HG03095 (cell line): ENCODE measurements around the gene TBX18.

Experiments
- ATAC-seq: cut with Tn5 transposase; IDR thresholded peaks from one replicate; pipeline ENCODE4 v1.9.1; 2021; ENCODE audit warnings: moderate library complexity; ENCODE audit not compliant: unreplicated experiment

Gene TBX18

DNA sequence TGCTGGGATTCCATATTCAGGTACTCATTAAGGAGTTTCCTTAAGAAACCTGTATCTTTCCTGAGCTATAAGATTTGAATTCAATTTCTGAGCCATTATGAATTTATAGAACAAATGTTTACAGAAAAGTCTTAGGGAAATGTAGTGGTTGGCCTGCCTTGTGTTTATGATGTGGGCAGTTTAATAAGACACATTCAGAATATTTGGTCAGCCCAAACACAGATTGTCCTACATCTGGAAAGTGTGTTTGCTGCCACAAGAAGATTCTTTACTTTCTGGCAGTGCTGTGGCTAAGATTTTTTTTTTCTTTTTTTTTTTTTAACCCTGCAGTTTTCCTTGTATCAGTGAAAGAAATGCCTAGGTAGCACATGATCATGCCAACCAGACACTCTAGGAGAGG lies 15.2 kb downstream of the TBX18 start:
- ATAC-seq = no peak

GRCh38 chr6:84748376-84748775 lies 16.0 kb downstream of the TBX18 start:
- no peak for ATAC-seq

- no peak for ATAC-seq
Measured at GRCh38 chr6:84743616-84744015, 20.8 kb downstream of the TBX18 start.

DNA sequence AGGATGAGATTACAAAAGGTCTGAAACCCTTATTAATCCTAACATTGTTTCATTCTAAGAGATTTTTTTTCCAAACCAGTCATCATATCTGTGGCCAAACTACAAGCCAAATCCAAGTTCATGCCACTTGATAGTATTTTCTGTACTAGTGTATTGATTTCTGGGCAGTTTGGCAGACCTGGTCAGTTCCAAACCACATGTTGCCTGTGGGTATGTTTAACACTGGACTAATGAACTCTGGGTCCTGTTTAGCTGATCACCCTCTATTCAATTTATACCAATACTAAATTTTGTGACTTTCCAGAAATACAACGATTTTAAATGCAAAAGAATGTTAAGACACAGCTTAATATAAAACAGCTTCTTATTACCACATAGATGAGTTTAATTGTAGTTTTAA lies 24.0 kb downstream of the TBX18 start:
- no peak for ATAC-seq

- ATAC-seq = no peak
Measured at GRCh38 chr6:84739866-84740208, 24.6 kb downstream of the TBX18 start.

- ATAC-seq = no peak
Measured at GRCh38 chr6:84738996-84739865, 25.2 kb downstream of the TBX18 start.

DNA sequence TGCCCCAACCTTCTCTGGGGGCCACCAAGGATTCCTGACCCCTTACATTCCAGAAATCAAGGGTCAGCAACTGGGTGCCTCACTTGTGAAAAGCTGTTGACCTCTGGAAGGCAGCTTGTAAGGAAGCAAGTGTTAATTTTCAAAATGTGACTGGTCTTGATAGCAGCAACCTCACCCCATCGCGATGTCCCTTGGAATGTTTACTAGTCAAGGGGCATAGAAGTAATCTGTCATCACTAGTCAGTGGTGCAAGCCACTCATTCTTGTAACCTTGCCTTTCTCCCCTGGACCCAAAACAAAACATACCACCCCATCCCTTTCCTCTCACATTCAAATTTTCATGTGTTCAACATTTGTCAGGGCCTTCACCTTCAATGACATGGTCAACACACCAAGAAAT lies 30.5 kb downstream of the TBX18 start:
- no peak for ATAC-seq

DNA sequence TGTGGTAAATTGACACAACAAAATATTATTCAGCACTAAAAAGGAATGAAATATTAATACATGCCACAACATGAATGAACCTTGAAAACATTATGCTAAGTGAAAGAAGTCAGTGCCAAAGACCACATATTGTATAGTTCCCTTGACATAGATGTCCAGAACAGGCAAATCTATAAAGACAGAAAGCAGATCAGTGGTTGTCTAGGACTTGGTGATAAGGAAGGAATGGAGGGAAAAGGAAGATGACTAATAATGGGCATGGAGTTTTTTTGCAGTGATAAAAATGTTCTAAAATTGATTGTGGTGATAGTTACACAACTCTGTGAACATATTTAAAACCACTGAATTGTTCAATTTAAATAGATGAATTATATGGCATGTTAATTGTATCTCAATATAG lies 32.5 kb downstream of the TBX18 start:
- no peak for ATAC-seq

DNA sequence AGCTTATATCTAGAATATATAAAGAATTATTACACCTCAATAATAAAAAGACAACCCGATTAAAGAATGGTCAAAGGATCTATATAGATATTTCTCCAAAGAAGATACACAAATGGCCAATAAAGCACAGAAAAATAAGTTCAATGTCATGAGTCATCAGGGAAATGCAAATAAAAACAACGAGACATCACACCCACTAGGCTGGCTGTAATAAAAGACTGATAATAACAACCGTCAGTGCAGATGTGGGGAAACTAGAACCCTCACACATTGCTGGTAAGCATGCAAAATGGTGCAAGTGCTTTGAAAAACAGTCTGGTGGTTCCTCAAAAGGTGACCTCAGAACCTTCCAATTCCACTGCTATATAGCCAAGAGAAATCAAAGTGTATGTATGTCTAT lies 33.0 kb downstream of the TBX18 start:
- ATAC-seq = no peak

DNA sequence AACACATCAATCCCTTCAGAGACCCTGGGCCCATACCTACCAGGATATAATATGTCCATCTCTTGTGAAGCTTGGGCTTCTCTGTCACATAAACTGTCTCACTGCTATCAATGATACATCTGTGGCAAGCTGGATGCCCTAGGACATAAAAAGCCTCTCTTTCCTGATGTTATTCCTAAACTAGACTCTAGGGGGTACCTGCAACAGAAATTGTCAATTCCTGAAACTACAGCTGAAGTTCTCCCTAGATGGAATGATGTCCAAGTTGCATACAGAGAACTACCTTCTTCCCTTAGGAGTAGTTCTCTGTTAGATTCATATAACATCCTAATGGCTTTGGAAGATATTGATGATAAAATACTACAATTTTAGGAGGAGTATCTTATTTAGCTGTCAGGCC lies 35.8 kb downstream of the TBX18 start:
- ATAC-seq = no peak

DNA sequence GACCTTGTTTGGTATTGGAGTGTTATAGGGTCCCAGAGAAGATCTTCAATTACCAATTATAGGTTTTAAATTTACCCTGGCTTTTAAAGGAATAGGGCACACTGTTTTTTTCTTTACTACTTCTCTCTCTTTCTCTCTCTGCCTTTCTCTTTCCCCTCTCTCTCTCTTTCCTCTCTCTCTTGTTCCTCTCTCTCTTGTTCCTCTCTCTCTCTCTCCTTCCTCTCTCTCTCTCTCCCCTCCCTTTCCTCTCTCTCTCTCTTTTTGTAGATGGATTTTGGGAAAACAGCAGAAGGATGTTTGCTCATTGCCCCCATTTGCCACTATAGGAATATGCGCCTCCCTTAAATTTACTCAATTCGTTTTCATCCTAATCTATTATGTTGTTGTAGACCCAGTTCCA lies 45.2 kb downstream of the TBX18 start:
- ATAC-seq = no peak

DNA sequence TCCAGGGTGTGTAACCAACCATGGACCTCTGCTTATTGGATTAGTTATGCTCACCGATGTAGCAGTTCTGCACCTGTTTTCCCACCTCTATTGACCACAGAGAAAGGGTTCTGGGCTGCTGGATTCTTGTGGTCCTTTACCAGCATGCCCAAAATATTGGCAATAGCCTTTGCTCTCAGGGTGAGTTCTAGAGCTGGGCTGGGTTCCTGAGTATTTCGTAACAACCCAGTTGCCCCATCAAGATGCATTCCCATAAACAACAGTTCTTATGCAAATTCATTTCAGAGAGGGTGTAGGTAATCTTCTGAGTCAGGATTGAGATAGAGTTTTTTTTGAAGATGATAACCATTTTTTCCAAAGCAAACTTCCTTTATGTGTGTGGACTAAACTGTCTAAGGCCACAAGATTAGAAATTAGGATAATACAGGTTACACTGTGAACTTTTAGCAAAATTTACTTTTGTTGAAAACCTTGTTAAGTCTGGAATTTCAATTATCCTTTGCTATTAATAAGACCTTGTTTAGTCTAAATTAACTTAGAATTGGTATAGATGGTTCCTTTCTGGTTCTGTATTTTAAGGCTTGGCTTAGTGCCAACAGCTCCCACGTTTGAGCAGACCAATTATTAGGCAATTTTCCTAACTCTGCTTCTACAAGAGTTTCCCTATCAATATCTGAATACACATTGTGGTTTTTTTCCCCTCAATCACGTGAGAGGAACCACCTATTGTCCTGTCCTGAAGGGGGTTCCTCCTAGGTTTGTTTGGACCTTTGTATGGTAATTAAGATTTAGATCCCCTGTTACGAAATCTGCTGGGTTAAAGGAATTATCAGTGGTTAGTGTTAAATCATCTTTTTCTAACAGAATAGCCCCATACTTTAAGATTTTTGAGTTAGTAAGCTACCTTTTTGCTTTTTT lies 46.1 kb downstream of the TBX18 start:
- ATAC-seq = no peak

GRCh38 chr6:84709121-84709520 lies 55.3 kb downstream of the TBX18 start:
- no peak for ATAC-seq

DNA sequence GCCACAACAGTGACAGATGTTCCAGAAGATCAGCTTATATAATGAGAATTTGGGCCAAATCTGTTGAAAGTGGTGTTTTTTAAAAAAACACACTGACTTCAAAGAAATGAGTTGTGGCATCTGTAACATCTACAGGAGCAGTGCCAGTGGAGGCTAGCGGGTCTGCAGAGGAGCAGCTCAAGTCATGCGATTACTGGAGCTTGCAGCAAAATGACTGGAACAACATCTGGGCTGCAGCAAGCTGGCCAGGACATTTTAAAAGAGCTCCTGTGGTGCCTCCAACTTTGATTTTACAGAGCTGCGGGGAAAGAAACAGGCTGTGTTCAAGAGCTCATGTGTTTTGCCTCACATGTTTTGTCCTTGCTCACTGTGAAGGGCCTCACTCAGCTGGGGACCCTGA lies 57.2 kb downstream of the TBX18 start:
- ATAC-seq = no peak

GRCh38 chr6:84696166-84696565 lies 68.2 kb downstream of the TBX18 start:
- no peak for ATAC-seq

DNA sequence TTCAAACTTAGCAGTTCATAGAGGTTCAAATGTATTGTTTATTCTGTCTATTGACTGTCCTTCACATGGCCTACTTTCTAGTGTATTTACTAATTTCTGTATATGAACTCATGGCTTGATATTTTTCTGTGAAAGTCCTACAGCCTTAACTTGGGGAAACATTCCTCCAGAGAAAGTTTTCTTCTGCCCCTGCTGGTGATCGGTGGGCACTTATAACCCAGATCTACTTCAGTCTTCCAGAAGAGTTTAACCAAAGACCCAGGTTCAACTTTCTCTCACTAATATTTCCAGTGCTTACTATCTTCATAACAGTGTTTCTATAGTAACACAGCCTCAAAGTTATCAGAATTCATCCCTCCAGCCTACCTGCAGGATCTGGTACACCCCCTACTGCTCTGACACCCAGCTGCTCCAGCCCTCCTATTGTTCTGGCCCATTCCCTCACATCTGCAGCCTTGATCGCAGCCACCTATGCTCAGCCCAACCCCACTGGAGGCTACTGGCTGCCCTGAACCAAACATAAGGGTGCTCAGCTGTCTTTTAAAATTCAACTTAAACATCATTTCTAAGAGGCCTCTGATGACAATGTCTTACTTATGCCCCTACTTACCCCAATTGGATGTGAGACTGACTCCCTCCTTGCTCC lies 72.3 kb downstream of the TBX18 start:
- no peak for ATAC-seq

DNA sequence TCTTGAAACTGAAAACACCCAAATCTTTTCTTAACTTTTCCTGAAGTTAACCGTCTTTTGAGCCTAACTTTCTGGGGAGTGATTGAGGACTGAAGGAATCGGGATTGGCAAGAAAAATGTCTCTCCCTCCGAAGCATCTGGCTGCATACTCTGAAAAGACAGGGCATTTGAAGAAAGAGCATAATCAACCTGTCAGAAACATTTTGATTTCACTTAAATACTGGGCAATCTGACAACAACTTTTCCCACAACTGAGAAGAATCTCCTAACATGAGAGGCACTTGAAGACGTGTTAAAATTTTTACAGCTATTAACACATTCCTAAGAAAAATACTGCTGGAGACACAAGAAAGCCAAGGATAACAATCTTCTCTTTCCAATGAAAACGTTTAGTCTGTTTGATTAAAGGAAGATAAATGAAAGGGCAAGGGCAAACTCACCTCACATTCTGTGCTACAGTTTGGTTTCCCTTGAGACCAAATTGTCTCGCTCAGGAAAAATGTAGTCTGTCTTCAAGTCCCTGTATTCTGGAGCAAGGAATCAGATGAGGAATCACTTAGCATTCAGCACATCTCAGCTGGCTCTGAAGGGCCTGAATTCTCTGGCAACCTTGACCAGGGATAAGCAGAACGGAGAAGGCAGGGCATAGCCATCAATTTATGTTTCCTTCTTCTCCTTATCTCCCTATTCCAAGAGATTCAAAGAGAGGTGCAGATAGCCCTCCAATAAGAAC lies 76.1 kb downstream of the TBX18 start:
- ATAC-seq = no peak

- ATAC-seq = no peak
Measured at GRCh38 chr6:84687431-84687830, 77.0 kb downstream of the TBX18 start.

- no peak for ATAC-seq
Measured at GRCh38 chr6:84685983-84686584, 78.3 kb downstream of the TBX18 start.

DNA sequence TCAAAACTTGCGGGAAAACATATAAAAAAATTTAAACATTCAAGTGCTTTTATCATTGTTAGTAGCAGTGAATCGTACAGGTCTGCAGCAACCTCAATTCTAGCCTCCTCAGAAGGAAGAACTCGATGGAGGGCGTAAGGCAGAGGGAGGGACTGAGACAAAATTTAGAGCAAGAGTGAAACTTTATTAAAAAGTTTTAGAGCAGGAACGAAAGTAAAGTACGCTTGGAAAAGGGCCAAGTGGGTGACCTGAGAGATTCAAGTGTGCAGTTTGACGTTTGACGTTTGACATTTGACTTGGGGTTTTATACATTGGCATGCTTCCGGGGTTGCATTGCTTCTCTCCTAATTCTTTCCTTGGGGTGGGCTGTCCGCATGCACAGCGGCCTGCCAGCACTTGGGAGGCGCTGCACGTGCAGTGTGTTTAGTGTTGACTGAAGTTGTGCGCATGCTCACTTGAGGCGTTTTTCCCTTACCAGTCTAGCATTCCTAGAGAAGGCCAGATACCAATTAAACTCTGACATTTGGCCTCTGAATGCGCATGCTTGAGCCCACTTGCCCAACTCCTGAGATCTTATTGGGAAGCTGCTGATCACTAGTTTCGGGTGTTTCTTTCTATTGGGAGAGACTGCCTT lies 82.6 kb downstream of the TBX18 start:
- no peak for ATAC-seq
